Raji (cell line): ENCODE measurements around the gene KLHL4.

Experiments
- POLR2A ChIP-seq: IDR thresholded peaks from 2 replicates; pipeline ENCODE4 v1.6.1; 2011; ENCODE audit warnings: low read depth, low read length, control low read depth; ENCODE audit not compliant: insufficient read depth

The KLHL4 gene

GRCh38 chrX:87616371-87616770 is 98.8 kb downstream of the KLHL4 start:
- no peak for TF ChIP-seq POLR2A

GRCh38 chrX:87621697-87622096 is 104.1 kb downstream of the KLHL4 start:
- TF ChIP-seq POLR2A = no peak

- TF ChIP-seq POLR2A = no peak
Observed at GRCh38 chrX:87626996-87627395, 109.4 kb downstream of the KLHL4 start.

- no peak for TF ChIP-seq POLR2A
Observed at GRCh38 chrX:87634361-87634760, 116.8 kb downstream of the KLHL4 start.

GRCh38 chrX:87636533-87636932 is 118.9 kb downstream of the KLHL4 start:
- no peak for TF ChIP-seq POLR2A

GRCh38 chrX:87661761-87662160 is 144.2 kb downstream of the KLHL4 start:
- no peak for TF ChIP-seq POLR2A

GRCh38 chrX:87663421-87663820 is 145.8 kb downstream of the KLHL4 start:
- no peak for TF ChIP-seq POLR2A

- no peak for TF ChIP-seq POLR2A
Observed at GRCh38 chrX:87664381-87664780, 146.8 kb downstream of the KLHL4 start.

GRCh38 chrX:87679849-87680248 is 162.2 kb downstream of the KLHL4 start:
- TF ChIP-seq POLR2A = no peak

GRCh38 chrX:87687703-87688102 is 170.1 kb downstream of the KLHL4 start:
- no peak for TF ChIP-seq POLR2A

- TF ChIP-seq POLR2A = no peak
Observed at GRCh38 chrX:87693204-87693603, 175.6 kb downstream of the KLHL4 start.

- no peak for TF ChIP-seq POLR2A
Observed at GRCh38 chrX:87697409-87697808, 179.8 kb downstream of the KLHL4 start.

- TF ChIP-seq POLR2A = no peak
Observed at GRCh38 chrX:87702795-87703194, 185.2 kb downstream of the KLHL4 start.

- TF ChIP-seq POLR2A = no peak
Observed at GRCh38 chrX:87706134-87706533, 188.5 kb downstream of the KLHL4 start.

- TF ChIP-seq POLR2A = no peak
Observed at GRCh38 chrX:87710580-87710979, 193.0 kb downstream of the KLHL4 start.
